GM12878 (cell line): ENCODE results near the gene IGF2R. TPM values are rescaled to one million over a fixed set of nuclear protein-coding genes. Genes with fewer than 3 reads are reported as not detected.

Source experiments
- ATAC-seq: fragments of 200-7000 bp; cut with Tn5 transposase; 3 replicates; pipeline ENCODE4 v1.9.1; 2020; ENCODE audit warnings: mild to moderate bottlenecking, moderate library complexity
- BruUV-seq: library from RNA; stranded (reverse); fragments of 400-500 nt; replicated peaks from 2 replicates; lab custom pipeline; 2021; lab: Mats Ljungman, UMichigan
- CTCF ChIA-PET: fragments of 300-600 bp; sonication (Branson Sonifier 250); formaldehyde crosslinking; extraction: SDS; loops from one replicate; lab custom pipeline; 2021; ENCODE audit warnings: inconsistent platforms; lab: Yijun Ruan, JAX
- POLR2A ChIA-PET: fragments of 350-600 bp; formaldehyde crosslinking; extraction: SDS; loops from one replicate; lab custom pipeline; 2021; ENCODE audit warnings: inconsistent platforms; lab: Charles Lee
- RAD21 ChIA-PET: fragments of 300-600 bp; sonication (Branson Sonifier 250); formaldehyde crosslinking; loops from one replicate; lab custom pipeline; 2023; ENCODE audit warnings: antibody characterized with exemption; ENCODE audit not compliant: unreplicated experiment; lab: Charles Lee
- SMC1A ChIA-PET: fragments of 300-600 bp; sonication (Branson Sonifier 250); formaldehyde crosslinking; loops from one replicate; lab custom pipeline; 2023; ENCODE audit not compliant: unreplicated experiment, uncharacterized antibody; lab: Charles Lee
- DNase-seq: peaks from one replicate; pipeline ENCODE4 v3.0.0-alpha.2; 2011; ENCODE audit warnings: low read depth, low spot score
- FAIRE-seq: peaks from 3 replicates; lab custom pipeline; 2011; peaks lifted over from hg19 to GRCh38; lab: Jason Lieb, UNC
- H2AFZ ChIP-seq: 2 replicates; pipeline ENCODE4 v1.6.0; 2011; ENCODE audit warnings: low read depth, low read length, control low read depth; ENCODE audit not compliant: control insufficient read depth
- H3K27ac ChIP-seq: 2 replicates; pipeline ENCODE4 v1.5.1; 2011; ENCODE audit warnings: control low read depth; ENCODE audit not compliant: control insufficient read depth, insufficient read depth
- H3K27me3 ChIP-seq, 2 experiments: replicated peaks in 1 of 2; 2 replicates each; pipeline versions ENCODE4 v1.6.0 to v1.6.1; 2011; ENCODE audit warnings: low read length in 1 of 2; ENCODE audit not compliant: control insufficient read depth in 2 of 2, insufficient read depth in 2 of 2
- H3K36me3 ChIP-seq, 2 experiments: 2 replicates each; pipeline ENCODE4 v1.5.1; 2011; ENCODE audit warnings: low read length in 1 of 2; ENCODE audit not compliant: control insufficient read depth in 2 of 2, insufficient read depth in 2 of 2
- H3K4me1 ChIP-seq: 2 replicates; pipeline ENCODE4 v1.6.1; 2011; ENCODE audit warnings: mild to moderate bottlenecking, low read length, moderate library complexity, mixed read lengths; ENCODE audit not compliant: control insufficient read depth, insufficient read depth
- H3K4me2 ChIP-seq: 2 replicates; pipeline ENCODE4 v1.6.0; 2011; ENCODE audit warnings: control low read depth; ENCODE audit not compliant: control insufficient read depth, insufficient read depth
- H3K4me3 ChIP-seq: fragments of 200-600 bp; sonication (generic); 2 replicates; pipeline ENCODE4 v1.5.1; 2016
- H3K79me2 ChIP-seq: 2 replicates; pipeline ENCODE4 v1.6.0; 2011; ENCODE audit warnings: low read length; ENCODE audit not compliant: control insufficient read depth, insufficient read depth
- H3K9ac ChIP-seq: 2 replicates; pipeline ENCODE4 v1.8.0; 2011; ENCODE audit warnings: low read length, control low read depth, mixed read lengths; ENCODE audit not compliant: control insufficient read depth, insufficient read depth
- H3K9me3 ChIP-seq: replicated peaks from 3 replicates; pipeline ENCODE4 v1.5.1; 2011; ENCODE audit warnings: mild to moderate bottlenecking, low read length; ENCODE audit not compliant: control insufficient read depth, insufficient read depth
- H4K20me1 ChIP-seq: 2 replicates; pipeline ENCODE4 v1.6.0; 2011; ENCODE audit not compliant: control insufficient read depth, insufficient read depth
- BACH1 ChIP-seq: fragments of 450-650 bp; IDR thresholded peaks from 2 replicates; pipeline ENCODE4 v1.6.1; 2017; ENCODE audit warnings: mild to moderate bottlenecking, borderline replicate concordance
- BCL3 ChIP-seq: IDR thresholded peaks from 2 replicates; pipeline ENCODE4 v1.6.1; 2011; ENCODE audit warnings: borderline replicate concordance, low read depth, mild to moderate bottlenecking, moderate library complexity, low read length; ENCODE audit not compliant: insufficient read depth, poor library complexity, severe bottlenecking
- IKZF2 ChIP-seq, 2 experiments: fragments of 450-650 bp; IDR thresholded peaks; 2 replicates each; pipeline ENCODE4 v1.6.1; 2017; ENCODE audit warnings: mild to moderate bottlenecking in 2 of 2, moderate library complexity in 2 of 2
- RELB ChIP-seq: fragments of 450-650 bp; IDR thresholded peaks from 2 replicates; pipeline ENCODE4 v1.6.1; 2017; ENCODE audit warnings: low read depth, mild to moderate bottlenecking, moderate library complexity
- SREBF2 ChIP-seq: IDR thresholded peaks from 2 replicates; pipeline ENCODE4 v1.6.1; 2012; ENCODE audit warnings: mild to moderate bottlenecking, low read length
- SRF ChIP-seq, 2 experiments: IDR thresholded peaks; 2 replicates each; pipeline ENCODE4 v1.6.1; 2011; ENCODE audit warnings: low read depth in 2 of 2, low read length in 2 of 2, mild to moderate bottlenecking in 1 of 2, moderate library complexity in 1 of 2
- TCF7 ChIP-seq: IDR thresholded peaks from 2 replicates; pipeline ENCODE4 v1.6.1; 2014; ENCODE audit warnings: antibody characterized with exemption, borderline replicate concordance
- WGBS: methylation state at CpG from one replicate; pipeline ENCODE4 v1.1.6; 2016; ENCODE audit warnings: low lambda C conversion rate; ENCODE audit not compliant: insufficient replicate concordance, insufficient coverage; ENCODE audit errors: missing lambda C conversion rate; 5-methylcytosine and 5-hydroxymethylcytosine counted together
- in situ Hi-C: fragments of 300-500 bp; cut with MboI; formaldehyde crosslinking; loops from 9 replicates; pipeline ENCODE4 v1.14.3; 2018; ENCODE audit warnings: mixed read lengths
- intact Hi-C: fragments of 100-400 bp; cut with micrococcal nuclease; formaldehyde crosslinking; loops from one replicate; pipeline ENCODE4 v1.14.2; 2022; ENCODE audit not compliant: unreplicated experiment
- polyA plus RNA-seq, 11 experiments: library from polyadenylated mRNA; depleted of rRNA in 4 of 11; unstranded in 6 of 11; stranded (reverse) in 5 of 11; fragments of >200 nt; fragmentation: Nextera tagmentation in 4 of 11; fragmentation: Illumina TruSeq in 1 of 11; extraction: Ambion mirVana in 4 of 11; extraction: Trizol in 1 of 11; gene quantifications; 1 replicate in 1 of 11; 2 replicates in 10 of 11; pipeline versions ENCODE4 v1.2.1 to v1.2.3, GENCODE V29; 2011 to 2016; ENCODE audit warnings: inconsistent platforms in 2 of 11, missing spikeins in 2 of 11, low read depth in 1 of 11
- total RNA-seq, 4 experiments: library from RNA; depleted of rRNA in 3 of 4; stranded (reverse); fragments of >200 nt in 3 of 4; fragmentation: Illumina TruSeq in 1 of 4; extraction: Trizol in 1 of 4; gene quantifications; 2 replicates each; pipeline versions ENCODE4 v1.2.1 to v1.2.3, GENCODE V29; 2013 to 2021
- TF ChIP-seq, protein P1 (sequence below): IDR thresholded peaks from 2 replicates; pipeline ENCODE4 v1.6.1; 2011; ENCODE audit warnings: mild to moderate bottlenecking, low read depth, low read length, moderate library complexity; ENCODE audit not compliant: insufficient replicate concordance

IGF2R gene
- total and polyA plus RNA-seq, 10 of the 15 experiments (the other 5 are each of a cell fraction or from before 2014, with no cell fraction given) = 1.00 to 40.1 (median 16.8) TPM

GRCh38 chr6:160081398-160081797 is 112.5 kb downstream of the IGF2R start:
- ChIA-PET SMC1A (no interaction called here), CTCF (interaction anchor here (0.6 to 1.2 kb wide), 2 partner anchors 13 to 1291 kb away, joined by 3 to 4 read pairs; no protein-coding TSS in a partner anchor), RAD21 (interaction anchor here (0.8 kb wide), 1 partner anchor 125 kb away, joined by 3 read pairs; no protein-coding TSS in a partner anchor), POLR2A (no interaction called here)
- no peak overlapping the region for H3K27ac ChIP-seq
- WGBS = 97% methylated on average over 11 of the region's 11 CpGs
- TF ChIP-seq, protein P1, sequence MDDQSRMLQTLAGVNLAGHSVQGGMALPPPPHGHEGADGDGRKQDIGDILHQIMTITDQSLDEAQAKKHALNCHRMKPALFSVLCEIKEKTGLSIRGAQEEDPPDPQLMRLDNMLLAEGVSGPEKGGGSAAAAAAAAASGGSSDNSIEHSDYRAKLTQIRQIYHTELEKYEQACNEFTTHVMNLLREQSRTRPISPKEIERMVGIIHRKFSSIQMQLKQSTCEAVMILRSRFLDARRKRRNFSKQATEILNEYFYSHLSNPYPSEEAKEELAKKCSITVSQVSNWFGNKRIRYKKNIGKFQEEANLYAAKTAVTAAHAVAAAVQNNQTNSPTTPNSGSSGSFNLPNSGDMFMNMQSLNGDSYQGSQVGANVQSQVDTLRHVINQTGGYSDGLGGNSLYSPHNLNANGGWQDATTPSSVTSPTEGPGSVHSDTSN = no peak
- TF ChIP-seq SRF (IDR thresholded peaks at IDR 0.05; ENCODE audit: low read depth in 2 of 2, low read length in 2 of 2) (no peak), TCF7 (no peak), IKZF2 (IDR thresholded peaks at IDR 0.05) (no peak), SREBF2 (no peak), RELB (no peak), BACH1 (no peak), BCL3 (no peak)
- no peak for ATAC-seq
- no peaks in the 10 kb centered on the region for H3K27me3 ChIP-seq
- intact Hi-C loops = no loop called here
- H3K9ac ChIP-seq = no peak overlapping the region
- no peaks in the 10 kb centered on the region for H3K9me3 ChIP-seq
- in situ Hi-C loops = no loop called here
- H3K36me3 ChIP-seq = peaks cover 21 to 24% of the 10 kb centered on the region in 2 experiments; a peak in 3 of 4 replicates
- H2AFZ ChIP-seq = no peak overlapping the region
- FAIRE-seq = no peak
- H4K20me1 ChIP-seq = no peaks in the 10 kb centered on the region
- H3K4me2 ChIP-seq = no peak overlapping the region
- H3K4me3 ChIP-seq = no peak overlapping the region
- DNase-seq = no peak
- H3K79me2 ChIP-seq = no peaks in the 10 kb centered on the region
- H3K4me1 ChIP-seq = no peaks in the 10 kb centered on the region
- BruUV-seq = TSS peak; percentile 41
